ENCODE data around the gene SUFU.

DNA sequence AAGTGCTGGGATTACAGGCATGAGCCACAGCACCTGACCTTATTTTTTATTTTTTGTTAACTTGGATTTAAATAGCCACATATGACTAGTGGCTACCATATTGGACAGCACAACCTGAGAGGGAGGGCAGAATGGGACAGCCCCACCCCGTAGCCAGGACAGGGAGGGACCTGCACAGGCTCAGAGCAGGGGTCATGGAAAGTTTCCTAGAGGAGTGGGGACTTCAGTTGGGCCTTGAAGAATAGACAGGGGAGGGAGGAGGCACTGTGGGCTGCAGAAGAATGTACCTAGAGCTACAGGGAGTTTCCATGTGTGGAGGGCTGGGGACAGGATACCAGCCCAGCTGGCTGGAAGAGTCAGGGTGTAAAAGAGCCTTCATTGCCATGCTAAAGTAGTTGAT lies 149.3 kb downstream of the SUFU start:
- TF ChIP-seq EZH2 (IDR thresholded peaks at IDR 0.05; ENCODE audit: low read depth, unreplicated experiment) (no peak), CREB1 (CRISPR knock-in tag; IDR thresholded peaks at IDR 0.05; ENCODE audit: low read depth) (no peak), JUNB (IDR thresholded peaks at IDR 0.05; ENCODE audit: unreplicated experiment) (no peak), POLR2AphosphoS5 (IDR thresholded peaks at IDR 0.05; ENCODE audit: low read depth) (no peak), ZNF114 (CRISPR knock-in tag; IDR thresholded peaks at IDR 0.05) (no peak), EZH2phosphoT487 (IDR thresholded peaks at IDR 0.05; ENCODE audit: unreplicated experiment) (no peak), ZNF331 (CRISPR knock-in tag; IDR thresholded peaks at IDR 0.05; ENCODE audit: low read depth) (no peak)
- TF ChIP-seq, protein P1, sequence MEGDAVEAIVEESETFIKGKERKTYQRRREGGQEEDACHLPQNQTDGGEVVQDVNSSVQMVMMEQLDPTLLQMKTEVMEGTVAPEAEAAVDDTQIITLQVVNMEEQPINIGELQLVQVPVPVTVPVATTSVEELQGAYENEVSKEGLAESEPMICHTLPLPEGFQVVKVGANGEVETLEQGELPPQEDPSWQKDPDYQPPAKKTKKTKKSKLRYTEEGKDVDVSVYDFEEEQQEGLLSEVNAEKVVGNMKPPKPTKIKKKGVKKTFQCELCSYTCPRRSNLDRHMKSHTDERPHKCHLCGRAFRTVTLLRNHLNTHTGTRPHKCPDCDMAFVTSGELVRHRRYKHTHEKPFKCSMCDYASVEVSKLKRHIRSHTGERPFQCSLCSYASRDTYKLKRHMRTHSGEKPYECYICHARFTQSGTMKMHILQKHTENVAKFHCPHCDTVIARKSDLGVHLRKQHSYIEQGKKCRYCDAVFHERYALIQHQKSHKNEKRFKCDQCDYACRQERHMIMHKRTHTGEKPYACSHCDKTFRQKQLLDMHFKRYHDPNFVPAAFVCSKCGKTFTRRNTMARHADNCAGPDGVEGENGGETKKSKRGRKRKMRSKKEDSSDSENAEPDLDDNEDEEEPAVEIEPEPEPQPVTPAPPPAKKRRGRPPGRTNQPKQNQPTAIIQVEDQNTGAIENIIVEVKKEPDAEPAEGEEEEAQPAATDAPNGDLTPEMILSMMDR (conservative IDR thresholded peaks at IDR 0.05; ENCODE audit: low read depth in 2 of 2) = no peak
